ENCODE measurements around the gene SRSF5. TPM values are rescaled to one million over a fixed set of nuclear protein-coding genes. Genes with fewer than 3 reads are reported as not detected.
A peak's percentile ranks its signal among the peaks of the same experiment; 100 is the strongest.

The SRSF5 gene
- total and polyA plus RNA-seq, 2 of the 13 experiments (the other 11 are each of a cell fraction or from before 2014, with no cell fraction given) = 189 to 277 TPM

DNA sequence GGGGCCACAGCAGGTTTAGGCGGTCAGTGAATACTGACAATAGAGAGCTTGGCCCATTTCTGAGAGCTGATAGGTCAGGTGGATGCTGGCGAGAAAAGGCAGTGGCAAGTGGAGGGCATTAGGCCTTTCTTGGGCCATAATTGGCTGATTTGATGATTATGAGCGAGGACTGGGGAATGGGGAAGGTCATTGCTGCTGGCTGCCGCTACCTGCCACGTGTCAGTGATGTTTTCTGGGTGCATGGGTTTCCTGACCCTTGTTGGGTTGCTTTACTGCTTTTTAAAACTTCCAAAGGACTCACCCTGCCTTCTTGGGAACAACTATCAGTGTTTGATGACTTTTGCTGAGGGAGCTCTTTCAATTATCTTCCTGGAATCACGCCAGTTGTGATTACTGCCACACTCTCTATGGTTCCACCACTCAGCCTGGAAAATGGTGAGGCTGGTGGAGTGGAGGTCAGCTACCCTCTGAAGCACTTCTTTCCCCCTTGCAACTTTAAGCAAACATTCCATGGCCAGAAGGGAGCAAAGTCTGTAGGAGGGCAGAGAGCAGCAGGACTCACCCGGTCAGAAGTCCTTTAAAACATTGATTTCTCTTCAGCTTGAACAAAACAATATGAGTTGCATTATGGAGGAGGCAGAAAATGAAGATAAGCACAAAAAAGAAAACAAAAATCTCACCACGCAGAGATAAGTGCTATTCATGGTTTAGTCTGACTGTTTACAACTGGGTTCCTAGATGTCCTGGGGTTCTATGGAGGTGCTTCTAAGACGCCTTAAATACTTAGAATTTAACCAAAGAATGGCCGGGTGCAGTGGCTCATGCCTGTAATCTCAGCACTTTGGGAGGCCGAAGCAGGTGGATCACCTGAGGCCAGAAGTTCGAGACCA lies 42.2 kb downstream of the SRSF5 start (continued):
- TF ChIP-seq CENPT (CRISPR knock-in tag; IDR thresholded peaks at IDR 0.05; ENCODE audit: low read depth) (no peak), CCAR2 (optimal IDR thresholded peaks at IDR 0.05; ENCODE audit: low read depth, low read length) (no peak), ZNF567 (CRISPR knock-in tag; IDR thresholded peaks at IDR 0.05; ENCODE audit: borderline replicate concordance) (no peak), ARNT2 (CRISPR knock-in tag; IDR thresholded peaks at IDR 0.05; ENCODE audit: low read depth) (no peak; the same call in 1 of the 2 replicates), PLRG1 (conservative IDR thresholded peaks at IDR 0.05) (no peak), ZNF331 (CRISPR knock-in tag; IDR thresholded peaks at IDR 0.05) (peak; percentile 57; the same call in 1 of the 2 replicates), LCORL (IDR thresholded peaks at IDR 0.05) (peak; percentile 54; the same call in 1 of the 2 replicates), LCORL (CRISPR knock-in tag; IDR thresholded peaks at IDR 0.05) (peak; percentile 92), SOX13 (IDR thresholded peaks at IDR 0.05) (peak; percentile 80), SOX13 (CRISPR knock-in tag; conservative IDR thresholded peaks at IDR 0.05 in 1 of 2, IDR thresholded peaks at IDR 0.05 in 1 of 2) (peak in 1 of 2 experiments; percentile 93; a peak in 2 of 4 replicates), HNF4A (CRISPR knock-in tag; IDR thresholded peaks at IDR 0.05) (peak; percentile 99), ZSCAN30 (CRISPR knock-in tag; IDR thresholded peaks at IDR 0.05) (no peak), ZNF205 (CRISPR knock-in tag; IDR thresholded peaks at IDR 0.05) (peak; percentile 60; the same call in 1 of the 2 replicates), NR2F6 (IDR thresholded peaks at IDR 0.05) (peak; percentile 92), NR2F6 (CRISPR knock-in tag; IDR thresholded peaks at IDR 0.05) (peak; percentile 88), HMGXB4 (CRISPR knock-in tag; IDR thresholded peaks at IDR 0.05; ENCODE audit: borderline replicate concordance in 1 of 2, low read depth in 1 of 2) (0 out of 4 replicates have a peak, but pooled peaks of 1 of the 2 experiments have one; percentile 31), REL (CRISPR knock-in tag; conservative IDR thresholded peaks at IDR 0.05) (no peak), ZNF777 (CRISPR knock-in tag; IDR thresholded peaks at IDR 0.05) (no peak), ZNF792 (CRISPR knock-in tag; IDR thresholded peaks at IDR 0.05) (0 out of 2 replicates have a peak, but pooled peaks have one; percentile 75), GTF2F1 (IDR thresholded peaks at IDR 0.05; ENCODE audit: low read length) (no peak), ZBTB20 (CRISPR knock-in tag; IDR thresholded peaks at IDR 0.05; ENCODE audit: borderline replicate concordance, low read depth) (peak; percentile 85; the same call in 1 of the 2 replicates), ZNF747 (CRISPR knock-in tag; IDR thresholded peaks at IDR 0.05; ENCODE audit: borderline replicate concordance) (no peak; the same call in 1 of the 2 replicates), GATA4 (IDR thresholded peaks at IDR 0.05; ENCODE audit: borderline replicate concordance, low read depth) (peak; percentile 85)
- TF ChIP-seq, protein P1, sequence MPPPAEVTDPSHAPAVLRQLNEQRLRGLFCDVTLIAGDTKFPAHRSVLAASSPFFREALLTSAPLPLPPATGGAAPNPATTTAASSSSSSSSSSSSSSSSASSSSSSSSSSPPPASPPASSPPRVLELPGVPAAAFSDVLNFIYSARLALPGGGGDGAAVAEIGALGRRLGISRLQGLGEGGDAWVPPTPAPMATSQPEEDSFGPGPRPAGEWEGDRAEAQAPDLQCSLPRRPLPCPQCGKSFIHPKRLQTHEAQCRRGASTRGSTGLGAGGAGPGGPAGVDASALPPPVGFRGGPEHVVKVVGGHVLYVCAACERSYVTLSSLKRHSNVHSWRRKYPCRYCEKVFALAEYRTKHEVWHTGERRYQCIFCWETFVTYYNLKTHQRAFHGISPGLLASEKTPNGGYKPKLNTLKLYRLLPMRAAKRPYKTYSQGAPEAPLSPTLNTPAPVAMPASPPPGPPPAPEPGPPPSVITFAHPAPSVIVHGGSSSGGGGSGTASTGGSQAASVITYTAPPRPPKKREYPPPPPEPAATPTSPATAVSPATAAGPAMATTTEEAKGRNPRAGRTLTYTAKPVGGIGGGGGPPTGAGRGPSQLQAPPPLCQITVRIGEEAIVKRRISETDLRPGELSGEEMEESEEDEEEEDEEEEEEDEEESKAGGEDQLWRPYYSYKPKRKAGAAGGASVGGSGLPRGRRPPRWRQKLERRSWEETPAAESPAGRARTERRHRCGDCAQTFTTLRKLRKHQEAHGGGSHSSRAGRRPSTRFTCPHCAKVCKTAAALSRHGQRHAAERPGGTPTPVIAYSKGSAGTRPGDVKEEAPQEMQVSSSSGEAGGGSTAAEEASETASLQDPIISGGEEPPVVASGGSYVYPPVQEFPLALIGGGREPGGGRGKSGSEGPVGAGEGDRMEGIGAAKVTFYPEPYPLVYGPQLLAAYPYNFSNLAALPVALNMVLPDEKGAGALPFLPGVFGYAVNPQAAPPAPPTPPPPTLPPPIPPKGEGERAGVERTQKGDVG (CRISPR knock-in tag; IDR thresholded peaks at IDR 0.05; ENCODE audit: borderline replicate concordance) = peak; percentile 92; the same call in 1 of the 2 replicates
- TF ChIP-seq, protein P2, sequence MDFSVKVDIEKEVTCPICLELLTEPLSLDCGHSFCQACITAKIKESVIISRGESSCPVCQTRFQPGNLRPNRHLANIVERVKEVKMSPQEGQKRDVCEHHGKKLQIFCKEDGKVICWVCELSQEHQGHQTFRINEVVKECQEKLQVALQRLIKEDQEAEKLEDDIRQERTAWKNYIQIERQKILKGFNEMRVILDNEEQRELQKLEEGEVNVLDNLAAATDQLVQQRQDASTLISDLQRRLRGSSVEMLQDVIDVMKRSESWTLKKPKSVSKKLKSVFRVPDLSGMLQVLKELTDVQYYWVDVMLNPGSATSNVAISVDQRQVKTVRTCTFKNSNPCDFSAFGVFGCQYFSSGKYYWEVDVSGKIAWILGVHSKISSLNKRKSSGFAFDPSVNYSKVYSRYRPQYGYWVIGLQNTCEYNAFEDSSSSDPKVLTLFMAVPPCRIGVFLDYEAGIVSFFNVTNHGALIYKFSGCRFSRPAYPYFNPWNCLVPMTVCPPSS (IDR thresholded peaks at IDR 0.05) = no peak

Measured in HepG2 (cell line).